Smooth muscle cell of bladder (primary cell): ENCODE measurements around the gene DIPK2A. TPM values are rescaled to one million over a fixed set of nuclear protein-coding genes. Genes with fewer than 3 reads are reported as not detected.

Source experiments
- total RNA-seq: library from RNA; depleted of rRNA; stranded (reverse); fragments of >200 nt; gene quantifications from 2 replicates; pipeline ENCODE4 v1.2.3, GENCODE V29; 2014

Gene DIPK2A
- total RNA-seq: 31.0 and 66.4 TPM in 2 replicates

GRCh38 chr3:143971359-143972154, at the start of gene DIPK2A:
Gene DIPK2A (plus strand): TSS chr3:143971823. CDS start chr3:143972333, 510 bp downstream.

Other genes with a start within 250 kb of the DIPK2A start
- 10.3 and 16.8 TPM in 2 replicates for gene SLC9A9, start 123.4 kb upstream of the DIPK2A start, total RNA-seq